Measurements from ENCODE around the gene EHD4.

EHD4 gene

DNA sequence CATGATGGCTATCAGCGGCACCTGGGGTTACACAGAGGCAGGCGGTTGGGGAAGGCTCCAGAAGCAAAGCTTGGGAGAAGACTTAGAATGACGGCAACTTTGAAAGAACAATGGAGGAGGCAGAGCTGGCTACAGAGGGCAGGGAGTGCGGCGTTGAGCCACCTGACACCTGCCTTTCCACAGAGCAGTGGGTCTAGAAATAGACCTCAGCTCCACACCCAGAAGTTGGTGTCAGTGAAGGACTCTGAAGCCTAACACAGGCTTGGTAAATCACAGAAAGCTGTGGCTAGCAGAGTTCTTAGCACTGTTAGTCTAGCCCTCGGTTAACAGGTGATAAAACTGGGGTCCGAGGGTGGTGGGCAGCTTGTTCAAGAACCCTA, 23.1 kb upstream of the EHD4 start:
- in situ Hi-C loops (cut with HindIII; ENCODE audit: low sequenced_read_pairs): no loop called here
- TF ChIP-seq, protein P1, sequence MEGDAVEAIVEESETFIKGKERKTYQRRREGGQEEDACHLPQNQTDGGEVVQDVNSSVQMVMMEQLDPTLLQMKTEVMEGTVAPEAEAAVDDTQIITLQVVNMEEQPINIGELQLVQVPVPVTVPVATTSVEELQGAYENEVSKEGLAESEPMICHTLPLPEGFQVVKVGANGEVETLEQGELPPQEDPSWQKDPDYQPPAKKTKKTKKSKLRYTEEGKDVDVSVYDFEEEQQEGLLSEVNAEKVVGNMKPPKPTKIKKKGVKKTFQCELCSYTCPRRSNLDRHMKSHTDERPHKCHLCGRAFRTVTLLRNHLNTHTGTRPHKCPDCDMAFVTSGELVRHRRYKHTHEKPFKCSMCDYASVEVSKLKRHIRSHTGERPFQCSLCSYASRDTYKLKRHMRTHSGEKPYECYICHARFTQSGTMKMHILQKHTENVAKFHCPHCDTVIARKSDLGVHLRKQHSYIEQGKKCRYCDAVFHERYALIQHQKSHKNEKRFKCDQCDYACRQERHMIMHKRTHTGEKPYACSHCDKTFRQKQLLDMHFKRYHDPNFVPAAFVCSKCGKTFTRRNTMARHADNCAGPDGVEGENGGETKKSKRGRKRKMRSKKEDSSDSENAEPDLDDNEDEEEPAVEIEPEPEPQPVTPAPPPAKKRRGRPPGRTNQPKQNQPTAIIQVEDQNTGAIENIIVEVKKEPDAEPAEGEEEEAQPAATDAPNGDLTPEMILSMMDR (IDR thresholded peaks at IDR 0.05; ENCODE audit: low read depth, low read length, missing control alignments): no peak
- no peak for DNase-seq (ENCODE audit: low read depth)
- H3K4me3 ChIP-seq (ENCODE audit: low read depth, low read length): no peak overlapping the region

DNA sequence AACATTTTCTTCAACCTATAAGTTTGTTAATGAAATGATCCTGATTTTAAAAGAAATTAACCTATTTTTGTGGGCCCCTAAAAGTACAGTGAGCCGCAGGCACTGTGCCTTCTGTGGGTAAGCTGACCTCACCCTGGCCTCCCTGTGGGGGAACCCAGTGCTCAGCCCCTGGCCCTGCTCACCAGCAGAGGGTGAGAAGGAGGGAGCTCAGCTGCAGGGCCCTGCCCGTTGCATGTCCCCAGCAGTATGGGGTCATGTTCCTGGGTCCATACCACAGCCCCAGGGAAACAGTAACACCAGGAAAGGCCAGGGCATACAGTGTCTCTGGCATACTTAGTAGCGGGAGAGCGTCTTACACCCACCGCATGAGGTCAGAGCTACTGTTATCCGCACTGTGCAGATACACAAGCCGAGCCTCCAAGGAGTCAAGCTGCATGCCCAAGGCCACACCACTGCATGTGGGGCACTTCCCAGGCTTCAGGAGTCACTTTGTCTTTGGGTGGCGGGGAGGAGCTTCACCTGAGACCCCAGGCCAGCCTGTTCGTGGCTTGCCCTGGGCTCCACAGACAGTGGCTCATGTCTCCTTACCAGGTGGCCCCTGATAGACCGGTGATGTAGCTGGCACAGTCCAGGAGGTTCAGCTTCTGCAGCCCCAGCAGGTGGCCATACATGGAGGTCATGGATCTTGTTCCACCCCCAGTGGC, 22.6 kb upstream of the EHD4 start:
- in situ Hi-C loops (cut with HindIII; ENCODE audit: low sequenced_read_pairs): no loop called here
- TF ChIP-seq, protein P1 (IDR thresholded peaks at IDR 0.05; ENCODE audit: low read depth, low read length, missing control alignments): no peak
- DNase-seq (ENCODE audit: low read depth): no peak
- H3K4me3 ChIP-seq (ENCODE audit: low read depth, low read length): no peak overlapping the region

DNA sequence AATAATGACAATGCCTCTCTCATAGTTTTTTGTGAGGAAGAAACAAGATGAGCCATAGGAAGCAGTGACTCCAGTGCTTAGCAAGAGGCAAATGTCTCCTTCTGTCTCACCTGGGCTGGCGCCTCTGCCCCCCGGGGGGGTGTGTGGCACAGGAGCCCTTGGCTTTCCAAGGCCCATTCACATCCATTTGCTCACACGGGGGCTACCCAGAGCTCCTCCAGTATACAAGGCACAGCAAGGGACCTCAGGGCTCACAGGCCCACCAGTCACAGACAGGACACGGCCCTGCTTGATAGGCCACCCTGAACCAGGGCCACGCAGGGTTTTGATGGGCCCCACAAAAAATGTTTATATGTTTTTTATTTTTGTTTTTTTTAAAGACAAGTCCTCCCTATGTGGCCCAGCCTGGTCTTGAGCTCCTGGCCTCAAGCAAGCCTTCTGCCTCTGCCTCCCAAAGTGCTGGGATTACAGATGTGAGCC, 21.9 kb upstream of the EHD4 start:
- no peak for DNase-seq (ENCODE audit: low read depth)
- H3K4me3 ChIP-seq (ENCODE audit: low read depth, low read length): no peak overlapping the region
- in situ Hi-C loops (cut with HindIII; ENCODE audit: low sequenced_read_pairs): no loop called here
- TF ChIP-seq, protein P1 (IDR thresholded peaks at IDR 0.05; ENCODE audit: low read depth, low read length, missing control alignments): no peak

DNA sequence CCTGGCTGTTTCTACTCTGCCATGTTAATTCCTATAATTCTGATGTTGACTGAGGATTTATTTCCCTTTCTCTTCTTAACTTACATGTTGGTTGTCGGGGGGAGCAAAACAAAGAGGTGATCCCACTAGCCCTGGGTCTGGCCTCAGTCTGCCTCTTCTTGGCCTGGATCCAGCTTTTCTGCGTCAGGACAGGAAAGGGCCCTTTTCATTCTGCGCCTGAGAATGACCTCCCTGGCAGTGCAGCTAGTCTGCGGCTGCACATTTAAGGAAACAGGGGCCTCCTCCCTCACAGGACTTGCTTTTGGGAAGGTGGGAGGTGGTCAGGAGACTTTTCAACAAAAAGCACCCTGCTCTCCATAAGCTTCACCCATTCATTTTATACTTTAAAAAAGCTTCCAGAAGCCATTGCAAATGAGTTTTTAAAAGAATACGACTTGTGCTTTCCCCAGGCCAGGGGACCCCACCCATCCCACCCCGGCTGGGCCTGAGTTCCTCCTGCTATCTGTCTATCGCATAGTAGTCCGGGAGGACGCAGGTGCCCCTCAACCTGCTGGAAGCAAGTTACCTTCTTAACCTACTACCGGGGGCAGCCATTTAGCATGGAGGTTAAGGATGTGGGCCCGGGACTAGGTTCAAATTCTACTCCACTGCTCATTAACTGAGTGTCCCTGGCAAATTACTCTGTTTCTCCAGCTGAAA, 21.3 kb upstream of the EHD4 start:
- in situ Hi-C loops (cut with HindIII; ENCODE audit: low sequenced_read_pairs): no loop called here
- TF ChIP-seq, protein P1 (IDR thresholded peaks at IDR 0.05; ENCODE audit: low read depth, low read length, missing control alignments): no peak
- no peak overlapping the region for H3K4me3 ChIP-seq (ENCODE audit: low read depth, low read length)
- no peak for DNase-seq (ENCODE audit: low read depth)

DNA sequence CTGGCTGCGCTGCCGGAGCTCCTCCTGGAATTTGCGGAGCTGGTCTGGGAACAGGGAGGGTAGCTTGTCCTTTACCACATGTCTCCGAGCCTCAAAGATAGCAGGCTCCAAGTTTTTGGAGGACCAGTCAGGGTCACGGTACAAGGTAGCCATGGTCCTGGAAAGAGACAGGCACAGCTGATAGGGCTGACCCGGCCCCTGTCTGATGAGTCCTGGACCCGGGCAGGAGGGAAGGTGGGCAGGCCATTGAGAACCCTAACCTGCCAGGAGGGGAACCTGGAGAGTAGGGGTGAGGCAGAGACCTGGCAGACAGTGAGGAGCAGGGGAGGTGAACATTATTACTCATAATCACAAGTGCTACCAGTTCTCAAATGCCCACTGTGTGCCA, 20.4 kb upstream of the EHD4 start:
- no peak for DNase-seq (ENCODE audit: low read depth)
- TF ChIP-seq, protein P1 (IDR thresholded peaks at IDR 0.05; ENCODE audit: low read depth, low read length, missing control alignments): no peak
- in situ Hi-C loops (cut with HindIII; ENCODE audit: low sequenced_read_pairs): no loop called here
- H3K4me3 ChIP-seq (ENCODE audit: low read depth, low read length): no peak overlapping the region

DNA sequence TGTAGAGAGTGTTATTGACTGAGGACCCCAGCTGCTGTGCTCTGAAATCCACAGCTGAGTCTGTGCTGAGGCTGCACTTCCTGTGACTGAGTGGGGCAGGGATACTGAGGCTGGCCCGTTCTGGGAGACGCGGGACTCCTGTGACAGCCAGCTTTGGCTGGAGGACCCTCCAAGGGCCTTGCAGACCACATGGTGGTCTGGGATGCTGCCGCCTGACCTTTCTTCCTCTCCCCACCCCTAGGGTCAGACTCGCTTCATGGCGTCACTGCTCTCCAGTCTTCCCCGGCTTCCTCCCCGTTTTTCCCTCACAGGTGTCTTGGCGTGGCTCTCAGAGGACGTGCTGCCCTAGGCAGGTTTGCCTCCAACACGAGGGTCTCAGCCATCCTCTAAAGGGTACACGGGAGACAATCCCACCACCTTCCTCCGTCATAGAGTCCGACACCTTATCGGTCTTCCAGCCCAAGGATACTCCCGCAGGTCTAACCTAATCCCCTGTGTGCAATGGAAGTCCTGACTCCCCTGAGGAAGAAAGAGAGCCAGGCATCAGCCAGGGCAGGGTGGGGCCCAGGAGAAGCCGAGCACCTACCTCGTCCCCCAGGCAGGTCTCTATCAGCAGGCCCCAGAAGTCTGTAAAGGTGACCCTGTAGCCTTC, 19.9 kb upstream of the EHD4 start:
- in situ Hi-C loops (cut with HindIII; ENCODE audit: low sequenced_read_pairs): no loop called here
- H3K4me3 ChIP-seq (ENCODE audit: low read depth, low read length): no peak overlapping the region
- DNase-seq (ENCODE audit: low read depth): no peak
- TF ChIP-seq, protein P1 (IDR thresholded peaks at IDR 0.05; ENCODE audit: low read depth, low read length, missing control alignments): no peak

All from astrocyte of the cerebellum (primary cell).